HG03457 (cell line): ENCODE measurements around the gene NUAK1.

Experiments used
- ATAC-seq: cut with Tn5 transposase; IDR thresholded peaks from one replicate; pipeline ENCODE4 v1.9.1; 2021; ENCODE audit warnings: moderate number of reproducible peaks; ENCODE audit not compliant: unreplicated experiment

NUAK1 gene

GRCh38 chr12:106085213-106085612 lies 53.5 kb downstream of the NUAK1 start:
- no peak for ATAC-seq

- no peak for ATAC-seq
Measured at GRCh38 chr12:106084759-106085158, 54.0 kb downstream of the NUAK1 start.

GRCh38 chr12:106084014-106084671 lies 54.6 kb downstream of the NUAK1 start:
- ATAC-seq, result no peak

- ATAC-seq, result no peak
Measured at GRCh38 chr12:106082216-106083175, 56.3 kb downstream of the NUAK1 start.

- ATAC-seq, result no peak
Measured at GRCh38 chr12:106081606-106082005, 57.1 kb downstream of the NUAK1 start.

- ATAC-seq, result no peak
Measured at GRCh38 chr12:106080791-106081170, 58.0 kb downstream of the NUAK1 start.

- ATAC-seq, result no peak
Measured at GRCh38 chr12:106080041-106080790, 58.5 kb downstream of the NUAK1 start.

- ATAC-seq, result no peak
Measured at GRCh38 chr12:106079148-106079738, 59.5 kb downstream of the NUAK1 start.

GRCh38 chr12:106078358-106079010 lies 60.3 kb downstream of the NUAK1 start:
- no peak for ATAC-seq

GRCh38 chr12:106074706-106075392 lies 63.9 kb downstream of the NUAK1 start:
- no peak for ATAC-seq

GRCh38 chr12:106074361-106074705 lies 64.4 kb downstream of the NUAK1 start:
- no peak for ATAC-seq

GRCh38 chr12:106073179-106073578 lies 65.6 kb downstream of the NUAK1 start:
- ATAC-seq, result no peak

- no peak for ATAC-seq
Measured at GRCh38 chr12:106072751-106073150, 66.0 kb downstream of the NUAK1 start.

GRCh38 chr12:106071686-106072085 lies 67.1 kb downstream of the NUAK1 start:
- no peak for ATAC-seq

- no peak for ATAC-seq
Measured at GRCh38 chr12:106070611-106071010, 68.1 kb downstream of the NUAK1 start.

GRCh38 chr12:106070147-106070546 lies 68.6 kb downstream of the NUAK1 start:
- no peak for ATAC-seq

GRCh38 chr12:106068296-106068695 lies 70.5 kb downstream of the NUAK1 start:
- ATAC-seq, result no peak

- no peak for ATAC-seq
Measured at GRCh38 chr12:106067606-106068205, 71.0 kb downstream of the NUAK1 start.

GRCh38 chr12:106066726-106067325 lies 71.9 kb downstream of the NUAK1 start:
- ATAC-seq, result no peak
